Panc1 (cell line): ENCODE data around the gene C4orf50. TPM values are rescaled to one million over a fixed set of nuclear protein-coding genes. Genes with fewer than 3 reads are reported as not detected.

ENCODE experiments used
- ATAC-seq: fragments of 200-7000 bp; cut with Tn5 transposase; 2 replicates; pipeline ENCODE4 v1.9.1; 2020; ENCODE audit warnings: mild to moderate bottlenecking, moderate library complexity
- BruUV-seq: library from RNA; stranded (reverse); fragments of 400-500 nt; replicated peaks from 2 replicates; lab custom pipeline; 2021; lab: Mats Ljungman, UMichigan
- CTCF ChIA-PET: fragments of 300-600 bp; sonication (Branson Sonifier 250); formaldehyde crosslinking; loops from one replicate; lab custom pipeline; 2022; ENCODE audit warnings: antibody characterized with exemption; lab: Charles Lee
- POLR2A ChIA-PET: fragments of 300-600 bp; sonication (Branson Sonifier 250); formaldehyde crosslinking; loops from one replicate; lab custom pipeline; 2022; ENCODE audit warnings: antibody characterized with exemption; lab: Charles Lee
- DNase-seq: peaks from one replicate; pipeline ENCODE4 v3.0.0-alpha.2; 2010; ENCODE audit warnings: low read depth, low spot score
- H3K27ac ChIP-seq: 2 replicates; pipeline ENCODE4 v1.5.1; 2011; ENCODE audit warnings: mild to moderate bottlenecking, low read length, inconsistent platforms
- H3K27me3 ChIP-seq: fragments of 200-500 bp; sonication (Bioruptor generic); 2 replicates; pipeline ENCODE4 v1.6.0; 2014; ENCODE audit warnings: low read length, inconsistent platforms; ENCODE audit not compliant: control insufficient read depth, insufficient read depth
- H3K36me3 ChIP-seq: fragments of 200-500 bp; sonication (Bioruptor generic); 2 replicates; pipeline ENCODE4 v1.5.1; 2014; ENCODE audit warnings: inconsistent platforms, mild to moderate bottlenecking, low read length, moderate library complexity; ENCODE audit not compliant: control insufficient read depth, insufficient read depth
- H3K4me1 ChIP-seq: 2 replicates; pipeline ENCODE4 v1.5.1; 2011; ENCODE audit warnings: inconsistent platforms, mild to moderate bottlenecking, low read length, moderate library complexity; ENCODE audit not compliant: control insufficient read depth, insufficient read depth
- H3K4me3 ChIP-seq, 2 experiments: 2 replicates each; pipeline ENCODE4 v1.5.1; 2011 to 2012; ENCODE audit warnings: low read depth in 2 of 2, low read length in 2 of 2, mild to moderate bottlenecking in 2 of 2, inconsistent platforms in 1 of 2, moderate library complexity in 1 of 2
- H3K9me3 ChIP-seq: fragments of 200-500 bp; sonication (Bioruptor generic); 2 replicates; pipeline ENCODE4 v1.5.1; 2014; ENCODE audit warnings: low read depth, mild to moderate bottlenecking, inconsistent platforms, low read length, moderate library complexity; ENCODE audit not compliant: control insufficient read depth, insufficient read depth
- POLR2AphosphoS5 ChIP-seq: IDR thresholded peaks from 2 replicates; pipeline ENCODE4 v1.6.1; 2012; ENCODE audit warnings: mild to moderate bottlenecking, low read depth, low read length, moderate library complexity
- SIN3A ChIP-seq: IDR thresholded peaks from 2 replicates; pipeline ENCODE4 v1.6.1; 2012; ENCODE audit warnings: low read depth, mild to moderate bottlenecking, low read length, moderate library complexity, borderline replicate concordance; ENCODE audit not compliant: insufficient read depth
- TCF7L2 ChIP-seq: IDR thresholded peaks from 2 replicates; pipeline ENCODE4 v1.6.1; 2011; ENCODE audit warnings: mild to moderate bottlenecking, low read depth, low read length, inconsistent platforms
- in situ Hi-C: cut with HindIII; loops from 2 replicates; pipeline ENCODE4 v1.10.0; 2016; ENCODE audit warnings: low sequenced_read_pairs, low pct_unique_long_range_greater_than_20kb
- intact Hi-C: fragments of 100-400 bp; cut with micrococcal nuclease; formaldehyde crosslinking; loops from one replicate; pipeline ENCODE4 v1.10.0; 2022; ENCODE audit not compliant: unreplicated experiment
- total RNA-seq: library from RNA; stranded (reverse); gene quantifications from one replicate; pipeline ENCODE4 v1.2.1, GENCODE V29; 2021; ENCODE audit not compliant: unreplicated experiment
- TF ChIP-seq, protein P1 (sequence below), 2 experiments: IDR thresholded peaks; 2 replicates each; pipeline ENCODE4 v1.6.1; 2011 to 2012; ENCODE audit warnings: low read depth in 2 of 2, control low read depth in 1 of 2, low read length in 1 of 2, mild to moderate bottlenecking in 1 of 2, moderate library complexity in 1 of 2; ENCODE audit not compliant: insufficient read depth in 1 of 2
- TF ChIP-seq, protein P2 (sequence below): fragments of 450-650 bp; IDR thresholded peaks from 2 replicates; pipeline ENCODE4 v1.5.1; 2017; ENCODE audit warnings: mild to moderate bottlenecking

The C4orf50 gene
- total RNA-seq, 1 experiment from 2014 or later = under 0.01 TPM

DNA sequence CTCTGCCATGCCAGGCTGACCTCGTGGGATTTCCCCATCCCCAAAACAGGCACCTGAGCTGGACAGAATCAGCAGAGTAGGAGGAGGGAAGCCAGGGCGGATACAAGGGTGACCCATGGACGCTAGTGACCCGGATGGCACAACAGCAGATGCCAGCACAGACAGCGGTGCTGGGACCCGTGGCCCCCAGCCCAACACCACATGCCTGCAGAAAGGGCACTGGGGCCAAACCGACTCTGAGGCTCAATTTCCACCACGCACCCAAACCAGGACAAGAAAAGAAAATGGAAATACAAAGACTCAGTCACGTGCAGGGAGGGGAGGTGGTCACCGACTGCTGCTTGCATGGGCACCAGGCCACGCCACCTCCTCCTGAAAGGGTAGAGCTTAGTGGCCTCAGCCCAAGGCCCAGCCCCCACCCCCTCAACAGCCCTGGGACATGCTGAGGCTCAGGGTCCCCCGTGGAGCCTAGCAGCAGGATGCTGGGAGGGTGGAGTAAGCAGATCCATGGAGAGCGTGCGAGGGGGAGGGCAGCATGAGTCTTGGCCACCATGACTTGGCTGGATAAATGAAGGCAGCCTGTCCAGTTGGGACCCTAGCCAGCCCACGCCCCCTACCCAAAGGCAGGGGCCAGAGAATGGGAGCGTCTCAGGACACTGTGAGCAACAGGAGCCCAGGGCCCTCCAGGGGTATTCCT is 47.7 kb downstream of the C4orf50 start:
- TF ChIP-seq, protein P1, sequence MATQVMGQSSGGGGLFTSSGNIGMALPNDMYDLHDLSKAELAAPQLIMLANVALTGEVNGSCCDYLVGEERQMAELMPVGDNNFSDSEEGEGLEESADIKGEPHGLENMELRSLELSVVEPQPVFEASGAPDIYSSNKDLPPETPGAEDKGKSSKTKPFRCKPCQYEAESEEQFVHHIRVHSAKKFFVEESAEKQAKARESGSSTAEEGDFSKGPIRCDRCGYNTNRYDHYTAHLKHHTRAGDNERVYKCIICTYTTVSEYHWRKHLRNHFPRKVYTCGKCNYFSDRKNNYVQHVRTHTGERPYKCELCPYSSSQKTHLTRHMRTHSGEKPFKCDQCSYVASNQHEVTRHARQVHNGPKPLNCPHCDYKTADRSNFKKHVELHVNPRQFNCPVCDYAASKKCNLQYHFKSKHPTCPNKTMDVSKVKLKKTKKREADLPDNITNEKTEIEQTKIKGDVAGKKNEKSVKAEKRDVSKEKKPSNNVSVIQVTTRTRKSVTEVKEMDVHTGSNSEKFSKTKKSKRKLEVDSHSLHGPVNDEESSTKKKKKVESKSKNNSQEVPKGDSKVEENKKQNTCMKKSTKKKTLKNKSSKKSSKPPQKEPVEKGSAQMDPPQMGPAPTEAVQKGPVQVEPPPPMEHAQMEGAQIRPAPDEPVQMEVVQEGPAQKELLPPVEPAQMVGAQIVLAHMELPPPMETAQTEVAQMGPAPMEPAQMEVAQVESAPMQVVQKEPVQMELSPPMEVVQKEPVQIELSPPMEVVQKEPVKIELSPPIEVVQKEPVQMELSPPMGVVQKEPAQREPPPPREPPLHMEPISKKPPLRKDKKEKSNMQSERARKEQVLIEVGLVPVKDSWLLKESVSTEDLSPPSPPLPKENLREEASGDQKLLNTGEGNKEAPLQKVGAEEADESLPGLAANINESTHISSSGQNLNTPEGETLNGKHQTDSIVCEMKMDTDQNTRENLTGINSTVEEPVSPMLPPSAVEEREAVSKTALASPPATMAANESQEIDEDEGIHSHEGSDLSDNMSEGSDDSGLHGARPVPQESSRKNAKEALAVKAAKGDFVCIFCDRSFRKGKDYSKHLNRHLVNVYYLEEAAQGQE (IDR thresholded peaks at IDR 0.05; ENCODE audit: insufficient read depth in 1 of 2, low read depth in 2 of 2, low read length in 1 of 2) = no peak
- TF ChIP-seq, protein P2, sequence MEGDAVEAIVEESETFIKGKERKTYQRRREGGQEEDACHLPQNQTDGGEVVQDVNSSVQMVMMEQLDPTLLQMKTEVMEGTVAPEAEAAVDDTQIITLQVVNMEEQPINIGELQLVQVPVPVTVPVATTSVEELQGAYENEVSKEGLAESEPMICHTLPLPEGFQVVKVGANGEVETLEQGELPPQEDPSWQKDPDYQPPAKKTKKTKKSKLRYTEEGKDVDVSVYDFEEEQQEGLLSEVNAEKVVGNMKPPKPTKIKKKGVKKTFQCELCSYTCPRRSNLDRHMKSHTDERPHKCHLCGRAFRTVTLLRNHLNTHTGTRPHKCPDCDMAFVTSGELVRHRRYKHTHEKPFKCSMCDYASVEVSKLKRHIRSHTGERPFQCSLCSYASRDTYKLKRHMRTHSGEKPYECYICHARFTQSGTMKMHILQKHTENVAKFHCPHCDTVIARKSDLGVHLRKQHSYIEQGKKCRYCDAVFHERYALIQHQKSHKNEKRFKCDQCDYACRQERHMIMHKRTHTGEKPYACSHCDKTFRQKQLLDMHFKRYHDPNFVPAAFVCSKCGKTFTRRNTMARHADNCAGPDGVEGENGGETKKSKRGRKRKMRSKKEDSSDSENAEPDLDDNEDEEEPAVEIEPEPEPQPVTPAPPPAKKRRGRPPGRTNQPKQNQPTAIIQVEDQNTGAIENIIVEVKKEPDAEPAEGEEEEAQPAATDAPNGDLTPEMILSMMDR = no peak
- no peak for TF ChIP-seq SIN3A
- no peak for TF ChIP-seq TCF7L2
- TF ChIP-seq POLR2AphosphoS5 = no peak
- Histone ChIP-seq H3K27ac (no peak overlapping the region), H3K9me3 (no peaks in the 10 kb centered on the region), H3K27me3 (no peaks in the 10 kb centered on the region; the same call in 1 of the 2 replicates), H3K4me1 (no peaks in the 10 kb centered on the region), H3K4me3 (no peak overlapping the region), H3K36me3 (no peaks in the 10 kb centered on the region)
- in situ Hi-C loops = no loop called here
- no peak for DNase-seq
- POLR2A ChIA-PET = no interaction called here
- no TSS peak for BruUV-seq
- CTCF ChIA-PET = no interaction called here
- ATAC-seq = no peak
- intact Hi-C loops = loop anchor here (10.0 kb wide), 1 partner anchor 136 kb away; no protein-coding TSS in a partner anchor

DNA sequence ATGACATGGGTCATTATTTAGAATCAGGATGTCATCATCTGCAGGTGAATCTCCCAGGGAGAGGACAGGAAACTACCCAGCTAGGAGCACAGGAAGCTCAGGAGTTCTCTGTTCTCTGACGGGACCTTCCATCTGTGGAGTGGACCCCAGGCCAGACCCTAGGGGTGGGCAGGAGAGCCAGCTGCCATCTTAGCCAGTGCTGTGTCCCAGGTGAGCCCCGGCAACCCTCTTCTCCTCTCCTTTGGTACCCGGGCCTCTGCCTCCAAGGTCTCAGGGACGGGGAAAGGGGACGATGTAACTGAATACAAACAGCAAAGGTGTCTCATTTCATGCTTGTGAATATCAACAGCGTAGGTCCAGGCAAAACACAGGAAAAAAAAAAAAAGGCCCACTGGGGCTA is 48.5 kb downstream of the C4orf50 start:
- Histone ChIP-seq H3K4me1 (no peaks in the 10 kb centered on the region), H3K27ac (no peak overlapping the region), H3K27me3 (no peaks in the 10 kb centered on the region; the same call in 1 of the 2 replicates), H3K9me3 (no peaks in the 10 kb centered on the region), H3K36me3 (no peaks in the 10 kb centered on the region), H3K4me3 (no peak overlapping the region)
- POLR2A ChIA-PET = no interaction called here
- CTCF ChIA-PET = no interaction called here
- BruUV-seq = no TSS peak
- TF ChIP-seq, protein P2 = no peak
- TF ChIP-seq TCF7L2 (no peak), SIN3A (no peak)
- DNase-seq (no peak), ATAC-seq (no peak)
- in situ Hi-C loops = no loop called here
- intact Hi-C loops = loop anchor here (10.0 kb wide), 1 partner anchor 135 kb away; no protein-coding TSS in a partner anchor
